Renal cortical epithelial cell (primary cell): Measurements from ENCODE around the gene RTN4R. TPM values are rescaled to one million over a fixed set of nuclear protein-coding genes. Genes with fewer than 3 reads are reported as not detected.
"Not testable (repeated sequence)": the region's sequence is repeated elsewhere in the genome, so short reads cannot be mapped to it uniquely, and the experiment has no call there.

Experiments used
- DNase-seq: peaks from one replicate; pipeline ENCODE4 v3.0.0-alpha.2; 2011; ENCODE audit warnings: low read depth
- total RNA-seq: library from RNA; depleted of rRNA; stranded (reverse); fragments of >200 nt; gene quantifications from 2 replicates; pipeline ENCODE4 v1.2.3, GENCODE V29; 2014

The RTN4R gene
- total RNA-seq, 1 donor from 2014 or later: 2.0 TPM

DNA sequence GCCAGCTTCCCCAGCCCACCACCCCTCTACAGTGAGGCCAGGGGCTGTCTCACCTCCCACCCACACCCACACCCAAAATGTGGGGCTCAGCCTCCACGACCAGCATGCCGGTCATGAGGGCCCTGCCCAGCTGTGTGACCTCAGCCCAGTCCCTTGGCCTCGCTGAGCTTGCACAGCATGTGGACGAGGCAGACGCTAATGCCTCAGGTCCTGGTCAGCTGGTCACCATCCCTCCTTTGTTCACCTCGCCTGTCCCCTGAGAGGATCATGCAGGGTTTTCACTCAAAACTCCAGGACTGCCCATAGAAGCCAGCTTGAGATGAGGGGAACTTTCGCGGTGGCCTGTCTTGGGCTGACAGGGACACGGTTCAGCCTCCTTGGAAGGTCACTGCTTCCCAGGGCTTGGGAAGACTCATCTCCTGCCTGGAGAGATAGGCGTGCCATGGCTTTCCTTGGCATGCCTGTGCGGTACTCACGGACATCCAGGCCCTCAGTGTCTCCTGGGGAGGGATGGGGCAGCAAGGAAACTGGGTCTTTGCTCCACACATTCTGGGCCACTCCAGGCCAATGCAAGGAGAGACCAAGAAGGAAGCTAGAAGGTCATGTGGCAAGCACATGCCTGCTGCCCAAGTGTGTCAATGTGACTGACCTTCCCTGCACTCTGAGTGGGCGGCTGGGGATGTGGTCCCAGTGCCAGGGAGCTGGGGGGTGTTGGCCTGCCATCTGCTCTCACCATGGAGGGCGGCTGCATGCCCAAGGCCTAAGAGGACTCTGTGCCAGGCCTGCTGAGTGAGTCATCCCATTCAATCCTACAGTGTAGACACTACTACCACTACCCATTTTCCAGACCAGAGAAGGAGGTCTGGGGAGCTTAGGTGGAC lies 3.2 kb upstream of the RTN4R start:
- DNase-seq: no peak

DNA sequence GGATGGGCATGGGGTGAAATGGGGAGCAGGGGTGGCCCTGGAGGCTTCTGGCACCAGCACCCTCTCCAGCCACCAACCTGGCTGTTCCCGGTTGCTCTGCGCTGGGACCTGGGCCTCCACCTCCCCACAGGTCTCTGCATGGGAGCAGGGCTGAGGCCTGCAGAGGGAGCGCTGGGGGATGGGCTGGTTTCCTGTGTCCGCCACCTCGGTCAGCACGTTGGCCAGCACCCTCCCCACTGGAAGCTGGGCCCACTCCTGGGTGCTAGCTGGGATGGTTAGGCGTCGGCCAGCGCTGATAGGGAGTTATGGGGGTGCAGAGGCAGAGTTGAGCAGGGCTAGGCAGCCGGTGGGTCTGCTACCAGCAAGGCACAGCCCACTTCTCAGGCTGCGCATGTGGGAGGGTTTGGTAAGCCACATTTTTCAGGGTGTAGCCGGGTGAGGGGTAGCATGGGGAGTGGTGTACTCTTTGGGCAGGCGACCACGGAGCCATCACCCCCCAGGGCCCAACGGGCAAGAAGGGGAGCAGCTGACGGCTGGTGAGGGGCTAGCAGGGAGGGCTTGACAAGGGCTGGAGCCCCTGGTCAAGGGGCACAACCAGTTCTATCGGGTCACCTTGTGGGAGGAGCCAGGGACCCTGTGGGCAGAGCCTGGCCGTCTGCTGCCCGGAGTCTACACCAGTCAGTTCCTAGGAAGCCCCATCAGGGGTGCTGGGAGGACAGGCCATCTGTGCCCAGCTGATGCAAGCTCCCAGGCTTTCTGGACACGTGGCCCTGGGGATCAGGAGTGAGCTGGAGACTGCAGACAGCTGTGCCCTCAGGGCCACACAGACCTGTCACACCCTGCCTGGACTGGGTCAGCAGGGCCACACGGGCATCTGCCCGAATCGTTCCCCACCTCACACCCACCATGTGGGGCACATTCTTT lies 2.3 kb upstream of the RTN4R start:
- not testable (repeated sequence) for DNase-seq

DNA sequence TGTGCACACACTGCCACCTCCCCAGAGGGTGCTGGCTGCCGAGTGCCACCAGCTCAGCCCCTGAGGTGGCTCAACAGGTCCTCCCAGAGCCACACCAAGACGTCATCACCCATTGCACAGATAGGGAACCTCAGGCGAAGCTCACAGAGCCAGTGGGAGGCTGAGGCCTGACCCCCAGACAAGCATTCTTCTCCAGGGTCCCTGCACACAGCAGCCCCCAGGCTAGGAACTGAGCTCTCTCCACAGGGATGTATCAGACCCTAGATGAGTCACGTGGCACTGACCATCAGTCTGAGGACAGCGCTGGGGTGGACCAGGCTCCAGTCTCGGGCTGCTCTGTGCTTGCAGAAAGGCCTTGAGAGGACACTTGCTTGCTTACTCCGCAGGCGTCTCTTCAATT lies 1.6 kb upstream of the RTN4R start:
- not testable (repeated sequence) for DNase-seq

DNA sequence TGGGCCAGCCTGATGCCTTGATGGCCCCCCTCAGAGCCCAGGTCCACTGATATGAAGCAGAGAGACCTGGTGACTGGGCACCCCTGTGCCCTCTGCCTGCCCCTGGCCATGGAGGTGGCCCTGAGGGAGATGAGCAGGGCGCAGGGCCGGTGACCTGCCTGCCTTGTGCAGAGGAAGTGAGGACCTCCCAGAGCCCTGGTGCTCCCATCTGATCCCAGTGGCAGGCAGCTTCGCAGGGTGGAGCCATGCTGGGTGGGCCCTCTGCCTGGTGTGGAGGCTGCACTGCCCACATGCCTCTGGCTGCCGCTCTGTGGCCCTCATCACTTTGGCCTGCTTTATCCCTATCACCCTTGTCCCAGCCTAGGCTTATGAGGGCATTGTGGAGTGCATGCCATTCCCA lies 1.1 kb upstream of the RTN4R start:
- not testable (repeated sequence) for DNase-seq

DNA sequence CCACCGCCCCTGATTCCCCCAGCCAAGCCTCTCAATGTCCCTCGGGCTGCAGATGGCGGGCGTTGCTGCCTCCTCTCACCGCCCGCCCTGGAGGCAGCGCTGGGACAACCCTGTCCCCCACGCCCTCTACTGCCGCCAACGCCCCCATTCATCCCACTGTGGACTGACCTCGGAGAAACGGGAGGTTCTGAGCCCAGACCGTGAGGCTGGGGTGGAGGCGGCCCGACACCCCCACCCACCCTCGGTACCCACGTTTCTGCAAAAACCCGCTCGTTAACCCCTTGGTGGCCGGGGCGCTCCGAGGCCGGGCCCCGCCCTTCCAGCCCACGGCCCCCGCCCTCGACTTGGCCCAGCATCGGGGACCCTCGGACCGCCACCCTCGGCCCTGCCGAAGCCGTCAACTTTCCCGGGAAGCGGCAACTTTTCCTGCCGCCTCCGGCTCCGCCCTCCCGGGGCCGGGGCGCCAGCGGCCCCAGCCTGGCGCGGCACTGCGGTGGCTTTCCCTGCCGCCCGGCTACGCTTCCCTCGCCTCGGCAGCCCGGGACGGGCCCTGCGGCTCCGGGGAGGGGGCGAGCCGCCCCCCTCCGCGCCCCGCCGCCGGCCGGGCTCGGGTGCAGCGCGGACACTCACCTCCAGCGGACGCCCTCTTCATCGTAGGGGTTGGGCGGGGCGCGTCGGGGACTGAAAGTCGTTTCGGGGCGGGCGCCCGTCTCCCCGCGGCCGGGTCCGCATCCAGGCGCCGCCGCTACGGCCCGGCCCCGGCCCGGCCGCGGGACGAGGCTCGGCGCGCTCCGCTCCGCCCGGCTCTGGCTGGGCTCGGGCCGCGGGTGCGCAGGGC lies 458 bp downstream of the RTN4R start:
- DNase-seq: no peak

DNA sequence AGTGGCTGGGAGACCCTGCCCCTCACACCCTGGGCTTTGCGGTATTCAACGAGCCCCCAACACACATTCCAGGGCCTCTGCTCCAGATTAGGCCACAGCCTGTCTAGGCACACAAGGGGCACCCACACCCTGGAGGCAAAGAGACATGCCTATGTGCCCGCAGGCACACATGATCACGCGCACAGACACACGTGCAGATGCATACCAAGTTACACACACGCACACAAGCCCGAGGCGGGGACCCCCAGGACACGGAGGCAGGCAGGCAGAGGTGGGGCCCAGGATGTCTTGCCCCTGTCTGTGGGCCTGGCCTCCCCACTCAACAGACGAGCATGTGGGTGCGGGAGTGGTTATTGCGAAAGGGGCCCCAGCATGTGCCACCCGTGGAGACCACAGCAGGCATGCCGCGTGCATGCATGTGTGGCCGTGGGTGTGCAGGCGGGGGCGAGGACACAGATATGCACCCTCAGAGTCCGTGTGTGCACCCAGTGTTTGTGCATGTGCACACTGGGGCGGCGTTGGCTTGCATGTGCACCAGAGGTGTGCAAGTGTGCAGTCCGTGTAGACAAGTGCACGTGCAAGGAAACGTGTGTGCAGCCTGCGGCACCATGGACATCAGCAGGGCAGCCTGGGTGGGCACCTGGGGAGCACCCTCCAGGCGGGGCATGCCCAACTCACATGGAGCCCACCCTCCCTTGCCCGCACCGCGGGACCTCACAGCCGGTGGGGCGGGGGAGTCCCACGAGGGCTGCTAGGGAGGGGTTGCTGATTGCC lies 1.3 kb downstream of the RTN4R start:
- DNase-seq: not testable (repeated sequence)

DNA sequence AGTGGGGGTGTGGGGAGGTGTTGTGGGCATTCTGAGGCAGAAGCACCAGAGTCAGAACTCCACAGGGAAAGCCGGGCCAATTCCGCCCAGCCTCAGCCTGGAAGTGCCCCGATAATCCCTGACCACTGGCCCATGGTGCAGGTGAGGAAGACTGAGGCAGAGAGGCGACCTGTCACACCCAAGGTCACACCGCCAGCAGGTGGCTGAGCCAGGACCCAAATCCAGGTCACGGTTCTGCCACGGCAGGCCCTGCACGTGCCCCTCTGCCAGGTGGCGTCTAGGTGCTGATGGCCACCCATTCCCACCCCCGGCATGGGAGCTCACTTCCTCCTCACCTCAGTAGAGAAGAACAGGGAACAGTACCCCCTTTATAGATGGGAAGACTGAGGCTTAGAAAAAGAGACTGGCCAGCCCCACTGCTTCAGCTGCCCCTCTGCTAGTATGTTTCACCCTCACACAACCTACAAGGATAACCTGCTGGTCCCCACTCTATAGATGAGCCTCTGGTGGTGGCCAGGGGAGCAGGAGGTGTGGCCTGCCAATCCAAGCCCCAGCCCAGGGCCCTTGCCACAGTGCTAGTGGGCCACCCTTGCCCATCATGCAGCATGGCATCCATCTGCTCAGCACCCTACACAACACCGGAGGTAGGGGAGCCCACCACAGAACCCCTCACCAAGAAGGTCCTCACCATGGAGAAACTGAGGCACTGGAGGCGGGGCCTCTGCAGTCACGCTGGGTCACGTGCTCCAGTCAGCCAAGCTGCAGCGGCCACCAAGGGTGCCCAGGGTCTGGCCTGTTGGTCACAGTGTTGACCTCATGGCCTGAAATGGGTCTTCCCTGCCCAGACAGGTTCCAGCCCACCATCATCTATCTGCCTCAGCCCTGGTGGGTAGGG lies 2.1 kb downstream of the RTN4R start:
- not testable (repeated sequence) for DNase-seq

DNA sequence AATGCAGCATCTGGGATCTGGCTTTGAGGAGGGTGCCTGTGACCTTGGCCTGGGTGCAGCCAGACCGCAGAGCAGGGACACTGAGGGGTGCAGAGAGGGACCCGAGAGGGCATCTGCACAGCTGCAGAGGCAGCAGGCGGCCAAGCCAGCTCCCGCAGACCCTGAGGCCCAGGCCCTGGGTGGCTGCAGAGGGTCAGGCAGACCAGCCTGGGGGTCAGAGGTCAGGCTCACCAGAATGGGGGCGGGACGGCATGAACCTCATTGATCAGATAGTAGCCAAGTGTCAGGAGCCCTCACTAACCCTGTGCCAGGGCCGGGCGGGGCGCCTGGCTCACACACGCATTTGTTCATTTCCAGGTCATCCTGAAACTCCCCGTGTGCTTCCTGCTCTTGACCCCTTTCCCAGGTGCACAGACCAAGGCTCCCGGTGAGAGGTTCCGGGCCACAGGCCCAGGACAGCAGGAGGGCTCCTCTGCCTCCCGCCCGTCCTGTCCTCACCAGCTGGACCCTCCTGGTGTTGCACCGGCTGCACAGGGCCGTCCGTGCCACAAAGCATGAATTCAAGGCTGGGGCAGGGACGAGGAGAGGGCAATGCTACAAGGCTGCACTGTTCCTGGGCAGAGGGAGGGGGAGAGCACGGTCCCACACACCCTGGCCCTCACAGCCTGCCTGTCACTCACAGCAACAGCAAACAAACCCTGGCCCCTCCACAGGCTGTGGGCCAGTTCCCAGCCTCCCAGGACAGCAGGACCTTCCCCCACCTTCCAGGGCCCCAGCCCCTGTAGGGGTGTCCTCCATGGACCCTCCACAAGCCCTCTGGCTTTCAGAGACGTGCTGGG lies 3.3 kb downstream of the RTN4R start:
- no peak for DNase-seq

DNA sequence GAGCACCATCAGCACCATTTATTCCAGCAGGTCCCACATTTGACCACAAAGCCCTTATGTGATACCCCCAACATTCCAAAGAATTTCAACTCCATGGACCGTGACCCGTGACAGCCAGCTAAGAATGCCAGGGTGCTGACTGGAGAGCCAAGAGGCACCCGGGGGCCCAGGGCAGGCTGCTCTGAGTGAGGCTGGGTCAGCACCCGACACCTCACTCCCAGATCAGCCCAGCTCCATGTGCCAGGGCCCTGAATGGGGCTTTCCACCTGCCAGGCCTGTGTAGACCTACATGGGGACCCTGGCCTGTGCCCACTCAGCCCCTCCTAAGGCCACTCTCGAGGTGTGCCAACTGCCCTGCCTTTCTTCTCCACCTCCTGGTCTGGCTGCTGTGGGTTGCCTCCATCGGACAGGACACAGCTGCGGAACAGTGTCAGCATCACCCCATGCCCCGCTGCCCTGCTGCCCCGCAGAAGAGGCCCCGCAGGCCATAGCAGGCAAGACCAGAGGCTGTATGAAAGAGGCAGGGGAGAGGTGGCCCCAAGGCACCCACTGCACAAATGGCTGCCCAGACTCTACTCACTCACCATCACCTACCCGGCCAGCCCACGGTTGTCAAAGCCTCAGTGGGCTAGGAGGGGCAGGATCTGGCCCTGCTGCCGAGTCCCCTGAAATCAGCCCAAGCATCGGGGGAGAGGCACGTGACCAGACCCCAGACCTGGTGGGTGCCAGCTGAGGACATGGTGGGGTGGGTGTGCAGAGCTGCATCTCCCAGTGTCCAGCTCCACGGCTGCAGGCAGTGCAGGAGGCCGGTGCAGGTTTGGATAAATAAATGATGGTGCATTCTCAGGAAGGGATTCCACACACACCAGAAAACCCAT lies 4.5 kb downstream of the RTN4R start:
- DNase-seq: not testable (repeated sequence)

DNA sequence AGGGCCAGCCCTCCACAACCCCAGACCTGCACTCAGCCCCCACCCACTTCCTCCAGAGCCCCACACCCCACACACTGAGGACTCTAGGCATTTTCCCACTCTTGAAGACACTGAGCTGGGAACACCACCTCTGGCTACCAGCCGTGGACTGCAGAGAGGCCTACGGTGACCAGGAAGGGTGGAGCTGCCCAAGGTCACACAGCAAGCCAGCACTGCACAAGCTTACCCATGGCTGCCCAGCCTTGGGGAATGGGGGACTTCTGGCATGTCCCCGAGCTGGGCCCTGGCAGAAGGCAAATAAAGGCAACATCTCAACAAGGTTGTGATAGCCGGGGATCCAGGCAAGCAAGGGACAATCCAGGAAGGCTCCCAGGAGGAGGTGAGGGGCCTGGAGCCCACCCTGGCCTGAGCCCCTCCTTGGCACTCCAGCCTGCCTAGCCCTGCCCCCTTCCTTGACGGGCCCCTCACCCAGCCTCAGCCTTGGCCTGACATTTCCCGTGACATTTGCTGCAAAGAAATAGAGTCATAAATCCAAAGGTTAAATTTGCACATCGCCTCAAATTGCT lies 5.5 kb downstream of the RTN4R start:
- DNase-seq: no peak

DNA sequence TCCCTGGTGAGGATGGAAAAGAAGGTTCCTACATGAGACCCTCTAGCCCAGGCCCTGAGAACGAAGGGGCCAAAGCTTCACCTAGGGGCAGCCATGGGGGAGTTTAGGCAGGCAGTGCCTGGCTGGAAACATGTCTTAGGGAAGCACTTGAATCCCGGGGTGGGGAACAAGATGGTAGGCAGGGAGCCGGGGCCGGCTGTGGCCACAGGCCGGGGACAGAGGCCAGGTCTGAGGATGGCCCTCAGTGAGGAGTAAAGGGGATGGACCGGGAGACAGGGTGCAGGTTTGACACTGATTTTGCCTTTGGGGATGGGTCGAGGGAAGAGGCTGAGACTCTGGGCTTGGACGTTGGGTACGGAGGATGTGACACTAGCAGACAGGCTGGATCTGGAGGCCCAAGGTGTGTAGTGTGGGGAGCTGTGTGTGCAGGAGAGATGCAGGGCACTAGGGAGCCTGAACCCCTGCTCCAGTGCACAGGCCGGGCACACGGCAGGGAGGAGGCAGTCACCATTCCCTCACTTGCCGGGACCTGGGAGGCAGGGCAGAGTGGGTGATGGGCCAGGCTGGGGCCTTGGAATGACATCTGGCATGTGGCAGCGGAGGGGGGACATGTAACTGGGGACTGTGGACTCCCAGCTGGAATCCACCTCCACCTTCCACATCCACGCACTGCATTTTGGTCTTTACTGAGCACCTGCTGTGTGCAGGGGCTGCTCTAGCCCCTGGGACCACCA lies 6.1 kb downstream of the RTN4R start:
- no peak for DNase-seq

DNA sequence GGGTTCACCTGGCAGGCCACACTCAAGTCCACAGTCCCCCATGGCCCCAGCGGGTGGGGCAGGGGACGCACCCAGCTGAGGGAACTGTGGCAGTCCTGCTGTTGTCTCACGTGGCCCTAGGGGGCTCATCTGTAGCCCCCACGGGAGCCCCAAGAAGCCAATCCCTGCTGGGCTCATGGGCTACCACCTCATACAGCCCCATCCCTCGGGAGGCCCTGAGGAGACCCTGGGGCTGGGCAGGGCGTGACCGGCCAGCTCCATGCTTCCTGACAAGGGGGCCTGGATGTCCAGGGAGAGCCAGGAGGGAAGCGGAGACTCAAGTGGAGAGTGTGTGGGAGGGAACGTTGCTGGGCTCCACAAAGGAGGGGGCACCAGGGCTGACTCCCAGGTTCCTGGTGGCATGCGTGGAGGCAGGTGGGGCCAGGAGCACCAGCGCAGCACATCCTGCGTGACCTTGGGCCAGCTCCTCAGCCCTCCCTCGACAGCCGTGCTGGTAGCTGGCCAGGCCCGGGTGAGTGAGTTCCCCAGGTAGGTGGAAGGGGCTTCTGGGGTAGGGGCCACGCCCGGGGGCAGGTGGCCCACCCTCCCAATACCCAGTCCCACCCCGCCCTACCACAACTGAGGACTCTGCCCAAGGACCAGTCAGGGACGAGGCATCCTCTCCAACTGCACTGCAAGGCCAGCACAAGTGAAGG lies 7.9 kb downstream of the RTN4R start:
- no peak for DNase-seq

DNA sequence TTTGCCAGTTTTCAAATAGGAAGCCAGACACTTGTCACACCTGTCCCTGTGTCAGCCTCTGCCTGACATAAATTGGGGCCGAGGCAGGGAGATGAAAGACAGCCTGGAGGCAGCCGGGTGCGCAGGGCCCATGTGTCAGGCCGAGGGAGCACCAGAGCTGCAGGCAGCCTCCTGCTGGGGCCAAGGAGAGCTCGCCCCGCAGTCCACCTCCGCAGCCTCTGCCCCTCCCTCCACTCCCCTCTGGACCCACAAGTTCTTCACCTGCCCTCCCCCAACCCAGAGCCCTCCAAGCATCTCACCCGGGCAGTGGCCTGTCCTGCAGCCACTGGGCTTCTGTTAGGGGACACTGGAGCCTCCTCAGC lies 8.8 kb downstream of the RTN4R start:
- DNase-seq: no peak

DNA sequence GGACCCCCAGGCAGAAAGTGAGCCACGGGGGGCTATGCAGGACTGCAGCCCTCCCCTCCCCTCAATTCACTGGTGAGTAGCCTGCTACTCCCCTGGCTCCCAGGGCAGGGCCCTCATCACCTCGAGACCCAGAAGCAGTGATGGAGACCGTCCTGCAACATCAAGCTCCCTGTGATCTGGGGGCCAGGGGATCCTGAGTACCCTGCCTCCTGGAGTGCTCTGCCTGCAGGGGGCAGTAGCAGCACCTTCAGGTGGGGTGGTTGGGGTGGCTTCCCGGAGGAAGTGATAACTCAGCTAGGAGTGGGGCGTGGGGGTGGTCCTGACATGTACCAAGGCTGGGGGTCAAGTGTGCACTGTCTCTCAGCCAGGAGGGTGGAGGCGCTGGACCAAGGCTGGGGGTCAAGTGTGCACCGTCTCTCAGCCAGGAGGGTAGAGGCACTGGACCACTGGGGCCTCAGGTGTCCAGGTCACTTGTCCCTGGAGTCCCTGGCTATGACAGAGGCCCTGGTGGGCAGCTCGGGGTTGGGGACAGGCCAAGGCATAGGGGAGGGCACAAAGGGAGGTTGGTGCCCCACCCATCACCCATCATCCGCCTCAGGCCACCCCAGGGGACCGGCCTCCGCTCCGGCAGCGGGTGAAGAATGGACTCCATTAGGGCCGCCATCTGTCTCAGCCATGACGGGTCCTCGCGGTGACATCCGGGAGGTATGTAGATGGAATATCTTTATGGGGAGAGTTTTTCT lies 9.4 kb downstream of the RTN4R start:
- DNase-seq: no peak

DNA sequence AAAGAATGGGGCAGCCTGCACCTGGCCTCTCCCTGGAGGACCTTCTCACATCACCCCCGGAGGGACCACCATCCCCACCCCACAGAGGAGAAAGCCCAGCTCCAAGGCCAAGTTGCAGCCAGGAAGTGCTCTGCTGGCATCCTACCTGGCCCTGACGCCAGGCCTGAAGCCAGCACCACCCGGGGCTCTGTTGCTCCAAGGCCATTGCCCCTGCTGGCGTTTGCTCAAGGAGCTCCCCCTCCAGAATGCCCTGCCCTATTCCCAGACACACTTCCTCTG lies 10.2 kb downstream of the RTN4R start:
- no peak for DNase-seq
